ENCODE data around the gene ZFAND3. TPM values are rescaled to one million over a fixed set of nuclear protein-coding genes. Genes with fewer than 3 reads are reported as not detected.

Gene ZFAND3
- total and polyA plus RNA-seq, 2 donors (not counting 1 experiment from before 2014, with no cell fraction given), result 13.5 to 58.3 TPM

- no peak overlapping the region for H3K4me2 ChIP-seq (replicated peaks; ENCODE audit: low read depth, low read length, poor library complexity, severe bottlenecking)
- H2AFZ ChIP-seq (ENCODE audit: insufficient read depth, low read depth, low read length, poor library complexity, severe bottlenecking), result no peak overlapping the region
- H3K4me1 ChIP-seq (ENCODE audit: control insufficient read depth in 2 of 2, insufficient read depth in 2 of 2, low read length in 2 of 2), result no peaks in the 10 kb centered on the region
- peaks cover 38% of the 10 kb centered on the region for H4K20me1 ChIP-seq (ENCODE audit: control insufficient read depth, insufficient read depth, low read length, poor library complexity, severe bottlenecking)
- Mint-ChIP-seq H3K4me1 (peaks cover 20% of the 10 kb centered on the region), H3K27ac (no peak overlapping the region), H3K27me3 (no peaks in the 10 kb centered on the region), H3K4me3 (no peak overlapping the region), H3K9me3 (ENCODE audit: insufficient read depth) (no peaks in the 10 kb centered on the region)
- H3K9ac ChIP-seq (ENCODE audit: low read length), result no peak overlapping the region
- no peak overlapping the region for H3K27ac ChIP-seq (ENCODE audit: low read length in 2 of 2)
- ChIA-PET CTCF (no interaction called here), POLR2A (no interaction called here)
- no peak overlapping the region for H3K4me3 ChIP-seq (ENCODE audit: control extremely low read depth in 1 of 5, extremely low read depth in 1 of 5, insufficient read depth in 1 of 5, low read depth in 2 of 5, low read length in 4 of 5)
- peaks cover 43% of the 10 kb centered on the region for H3K79me2 ChIP-seq (ENCODE audit: control insufficient read depth, insufficient read depth, low read length)
- no CpG with 5 or more reads among the region's 1 CpG for WGBS (ENCODE audit: insufficient coverage)
- peaks cover 0 to 2% of the 10 kb centered on the region in 2 experiments for H3K36me3 ChIP-seq (replicated peaks in 1 of 2; ENCODE audit: control extremely low read depth in 1 of 2, control insufficient read depth in 1 of 2, extremely low read depth in 1 of 2, insufficient read depth in 2 of 2, low read length in 1 of 2)
- no peaks in the 10 kb centered on the region for H3K27me3 ChIP-seq (replicated peaks in 1 of 4; ENCODE audit: control extremely low read depth in 1 of 4, control insufficient read depth in 3 of 4, insufficient read depth in 4 of 4, low read length in 3 of 4)
- intact Hi-C loops (cut with micrococcal nuclease), result no loop called here
- TF ChIP-seq CTCF (IDR thresholded peaks at IDR 0.05), result no peak
- peaks cover 0 to 4% (median 0%) of the 10 kb centered on the region in 3 donors for H3K9me3 ChIP-seq (ENCODE audit: control extremely low read depth in 1 of 3, control insufficient read depth in 2 of 3, insufficient read depth in 1 of 3, low read length in 2 of 3)
- ATAC-seq (ENCODE audit: low read depth) (no peak), DNase-seq (no peak)
These were observed 232.4 kb downstream of the ZFAND3 start for GRCh38 chr6:38051819-38052434.

- Histone ChIP-seq H3K9me3 (ENCODE audit: control extremely low read depth in 1 of 3, control insufficient read depth in 2 of 3, insufficient read depth in 1 of 3, low read length in 2 of 3) (peaks cover 0 to 4% (median 0%) of the 10 kb centered on the region in 3 donors), H3K4me3 (ENCODE audit: control extremely low read depth in 1 of 5, extremely low read depth in 1 of 5, insufficient read depth in 1 of 5, low read depth in 2 of 5, low read length in 4 of 5) (no peak overlapping the region), H4K20me1 (ENCODE audit: control insufficient read depth, insufficient read depth, low read length, poor library complexity, severe bottlenecking) (peaks cover 41% of the 10 kb centered on the region), H3K4me2 (replicated peaks; ENCODE audit: low read depth, low read length, poor library complexity, severe bottlenecking) (no peak overlapping the region), H3K36me3 (replicated peaks in 1 of 2; ENCODE audit: control extremely low read depth in 1 of 2, control insufficient read depth in 1 of 2, extremely low read depth in 1 of 2, insufficient read depth in 2 of 2, low read length in 1 of 2) (no peaks in the 10 kb centered on the region), H2AFZ (ENCODE audit: insufficient read depth, low read depth, low read length, poor library complexity, severe bottlenecking) (no peak overlapping the region), H3K4me1 (ENCODE audit: control insufficient read depth in 2 of 2, insufficient read depth in 2 of 2, low read length in 2 of 2) (no peaks in the 10 kb centered on the region), H3K9ac (ENCODE audit: low read length) (no peak overlapping the region), H3K27me3 (replicated peaks in 1 of 4; ENCODE audit: control extremely low read depth in 1 of 4, control insufficient read depth in 3 of 4, insufficient read depth in 4 of 4, low read length in 3 of 4) (no peaks in the 10 kb centered on the region), H3K27ac (ENCODE audit: low read length in 2 of 2) (no peak overlapping the region), H3K79me2 (ENCODE audit: control insufficient read depth, insufficient read depth, low read length) (peaks cover 27% of the 10 kb centered on the region)
- ATAC-seq (ENCODE audit: low read depth), result no peak
- ChIA-PET CTCF (interaction anchor here (1.3 kb wide), 1 partner anchor 21 kb away, joined by 3 read pairs; no protein-coding TSS in a partner anchor), POLR2A (no interaction called here)
- Mint-ChIP-seq H3K4me3 (no peak overlapping the region), H3K4me1 (peaks cover 28% of the 10 kb centered on the region), H3K27ac (no peak overlapping the region), H3K9me3 (ENCODE audit: insufficient read depth) (no peaks in the 10 kb centered on the region), H3K27me3 (no peaks in the 10 kb centered on the region)
- intact Hi-C loops (cut with micrococcal nuclease), result no loop called here
- no peak for DNase-seq
- WGBS (ENCODE audit: insufficient coverage), result 100% methylated on average over 2 of the region's 4 CpGs
- TF ChIP-seq EZH2 (IDR thresholded peaks at IDR 0.05; ENCODE audit: borderline replicate concordance, insufficient read depth, low read depth, low read length, poor library complexity, severe bottlenecking) (no peak), CTCF (IDR thresholded peaks at IDR 0.05) (no peak)
These were observed 235.1 kb downstream of the ZFAND3 start for GRCh38 chr6:38054527-38055202.
